Measurements from ENCODE around the gene RNF41.
"Not testable (repeated sequence)": the region's sequence is repeated elsewhere in the genome, so short reads cannot be mapped to it uniquely, and the experiment has no call there.

The RNF41 gene

GRCh38 chr12:56165369-56165768, 56.4 kb downstream of the RNF41 start:
- DNase-seq (ENCODE audit: low spot score), result no peak

- no peak for DNase-seq (ENCODE audit: low spot score)
Measured at GRCh38 chr12:56164345-56164729, 57.4 kb downstream of the RNF41 start.

- DNase-seq (ENCODE audit: low spot score), result no peak
Measured at GRCh38 chr12:56163533-56164344, 58.0 kb downstream of the RNF41 start.

- no peak for DNase-seq (ENCODE audit: low spot score)
Measured at GRCh38 chr12:56162468-56163290, 59.0 kb downstream of the RNF41 start.

GRCh38 chr12:56161690-56162351, 59.9 kb downstream of the RNF41 start:
- DNase-seq (ENCODE audit: low spot score), result no peak

GRCh38 chr12:56160894-56161689, 60.6 kb downstream of the RNF41 start:
- DNase-seq (ENCODE audit: low spot score), result no peak

- no peak for DNase-seq (ENCODE audit: low spot score)
Measured at GRCh38 chr12:56160193-56160763, 61.4 kb downstream of the RNF41 start.

- no peak for DNase-seq (ENCODE audit: low spot score)
Measured at GRCh38 chr12:56159482-56160192, 62.1 kb downstream of the RNF41 start.

- peak; percentile 77 for DNase-seq (ENCODE audit: low spot score)
Measured at GRCh38 chr12:56158926-56159461, 62.7 kb downstream of the RNF41 start.

- peak; percentile 97 for DNase-seq (ENCODE audit: low spot score)
Measured at GRCh38 chr12:56158029-56158925, 63.4 kb downstream of the RNF41 start, which contains the start of gene MYL6. TSS of gene MYL6 (plus strand) at chr12:56158359. CDS start at chr12:56158402, 43 bp downstream.

GRCh38 chr12:56157201-56158028, 64.3 kb downstream of the RNF41 start:
- DNase-seq (ENCODE audit: low spot score), result peak; percentile 92

GRCh38 chr12:56156464-56157200, 65.1 kb downstream of the RNF41 start:
- not testable (repeated sequence) for DNase-seq (ENCODE audit: low spot score)

GRCh38 chr12:56155256-56155845, 66.4 kb downstream of the RNF41 start:
- no peak for DNase-seq (ENCODE audit: low spot score)

- DNase-seq (ENCODE audit: low spot score), result no peak
Measured at GRCh38 chr12:56154818-56155217, 66.9 kb downstream of the RNF41 start.

GRCh38 chr12:56154246-56154771, 67.4 kb downstream of the RNF41 start:
- no peak for DNase-seq (ENCODE audit: low spot score)

- DNase-seq (ENCODE audit: low spot score), result no peak
Measured at GRCh38 chr12:56153678-56154065, 68.0 kb downstream of the RNF41 start.
